Neuronal stem cell (in vitro differentiated cells): ENCODE measurements around the gene MED17.

Source experiments
- DNase-seq: peaks from one replicate; pipeline ENCODE4 v3.0.0-alpha.2; 2013; ENCODE audit warnings: low spot score
- H2AFZ ChIP-seq: one replicate; pipeline ENCODE4 v1.6.1; 2013; ENCODE audit warnings: mild to moderate bottlenecking, low read length, inconsistent platforms
- H2AK5ac ChIP-seq: 2 replicates; pipeline ENCODE4 v1.6.1; 2013; ENCODE audit warnings: low read depth, mild to moderate bottlenecking, inconsistent platforms, low read length, moderate library complexity, mixed read lengths
- H2BK120ac ChIP-seq: 2 replicates; pipeline ENCODE4 v1.6.1; 2013; ENCODE audit warnings: low read depth, mild to moderate bottlenecking, inconsistent platforms, low read length, moderate library complexity, mixed read lengths
- H2BK12ac ChIP-seq: one replicate; pipeline ENCODE4 v1.6.1; 2013; ENCODE audit warnings: low read length, inconsistent platforms
- H2BK15ac ChIP-seq: 2 replicates; pipeline ENCODE4 v1.6.1; 2013; ENCODE audit warnings: mild to moderate bottlenecking, low read length, inconsistent platforms, mixed read lengths
- H2BK5ac ChIP-seq: one replicate; pipeline ENCODE4 v1.6.1; 2013; ENCODE audit warnings: inconsistent platforms, mild to moderate bottlenecking, low read length, moderate library complexity
- H3K14ac ChIP-seq: one replicate; pipeline ENCODE4 v1.6.1; 2013; ENCODE audit warnings: low read length, inconsistent platforms
- H3K18ac ChIP-seq: 2 replicates; pipeline ENCODE4 v1.6.1; 2013; ENCODE audit warnings: low read length, inconsistent platforms
- H3K23ac ChIP-seq: 2 replicates; pipeline ENCODE4 v1.6.1; 2013; ENCODE audit warnings: low read depth, mild to moderate bottlenecking, mixed read lengths, low read length, inconsistent platforms; ENCODE audit not compliant: poor library complexity
- H3K27ac ChIP-seq: replicated peaks from 3 replicates; pipeline ENCODE4 v1.5.1; 2013; ENCODE audit warnings: low read length, inconsistent platforms
- H3K27me3 ChIP-seq, 3 experiments: 2 replicates each; pipeline ENCODE4 v1.6.1; 2013; ENCODE audit warnings: low read length in 3 of 3, mild to moderate bottlenecking in 2 of 3, inconsistent platforms in 1 of 3, low read depth in 1 of 3, mixed read lengths in 1 of 3, moderate library complexity in 1 of 3; ENCODE audit not compliant: control insufficient read depth in 3 of 3, insufficient read depth in 3 of 3
- H3K36me3 ChIP-seq, 2 donors: replicated peaks in 1 of 2; 2 replicates each; pipeline ENCODE4 v1.6.1; 2013; ENCODE audit warnings: low read length in 2 of 2; ENCODE audit not compliant: control insufficient read depth in 2 of 2, insufficient read depth in 2 of 2
- H3K4ac ChIP-seq: 2 replicates; pipeline ENCODE4 v1.6.1; 2013; ENCODE audit warnings: inconsistent platforms, mild to moderate bottlenecking, low read length, moderate library complexity
- H3K4me1 ChIP-seq, 2 donors: 1 replicate in 1 of 2; 2 replicates in 1 of 2; pipeline ENCODE4 v1.6.1; 2013; ENCODE audit warnings: low read length in 2 of 2, low read depth in 1 of 2; ENCODE audit not compliant: control insufficient read depth in 2 of 2, insufficient read depth in 1 of 2
- H3K4me2 ChIP-seq: one replicate; pipeline ENCODE4 v1.6.1; 2013; ENCODE audit warnings: mild to moderate bottlenecking, low read length, inconsistent platforms; ENCODE audit not compliant: insufficient read depth, poor library complexity, severe bottlenecking
- H3K4me3 ChIP-seq, 2 donors: 2 replicates each; pipeline ENCODE4 v1.5.1; 2013; ENCODE audit warnings: low read length in 2 of 2, mild to moderate bottlenecking in 2 of 2, inconsistent platforms in 1 of 2, moderate library complexity in 1 of 2
- H3K79me1 ChIP-seq: one replicate; pipeline ENCODE4 v1.6.1; 2013; ENCODE audit warnings: low read depth, mild to moderate bottlenecking, inconsistent platforms, low read length, moderate library complexity
- H3K9ac ChIP-seq: one replicate; pipeline ENCODE4 v1.6.1; 2013; ENCODE audit warnings: mild to moderate bottlenecking, low read depth, low read length, inconsistent platforms; ENCODE audit not compliant: poor library complexity
- H3K9me3 ChIP-seq, 2 donors: replicated peaks in 1 of 2; 2 replicates each; pipeline versions ENCODE3 to v1.6.1; 2013; ENCODE audit warnings: low read length in 2 of 2, mild to moderate bottlenecking in 2 of 2, inconsistent platforms in 1 of 2, low read depth in 1 of 2, mixed read lengths in 1 of 2, moderate library complexity in 1 of 2; ENCODE audit not compliant: control insufficient read depth in 2 of 2, insufficient read depth in 1 of 2
- H4K8ac ChIP-seq: one replicate; pipeline ENCODE4 v1.6.1; 2013; ENCODE audit warnings: low read depth, mild to moderate bottlenecking, inconsistent platforms, low read length, moderate library complexity
- H4K91ac ChIP-seq: one replicate; pipeline ENCODE4 v1.6.1; 2013; ENCODE audit warnings: low read length, low read depth, mild to moderate bottlenecking, inconsistent platforms; ENCODE audit not compliant: poor library complexity
- WGBS, 2 donors: extraction: QIAGEN DNeasy Blood & Tissue Kit; methylation state at CpG; one replicate each; pipeline ENCODE4 v1.1.7; 2013; ENCODE audit warnings: missing lambda C conversion rate in 2 of 2, mixed read lengths in 1 of 2; ENCODE audit not compliant: insufficient read length in 2 of 2, insufficient replicate concordance in 1 of 2; ENCODE audit errors: extremely low coverage in 2 of 2; 5-methylcytosine and 5-hydroxymethylcytosine counted together

Gene MED17

DNA sequence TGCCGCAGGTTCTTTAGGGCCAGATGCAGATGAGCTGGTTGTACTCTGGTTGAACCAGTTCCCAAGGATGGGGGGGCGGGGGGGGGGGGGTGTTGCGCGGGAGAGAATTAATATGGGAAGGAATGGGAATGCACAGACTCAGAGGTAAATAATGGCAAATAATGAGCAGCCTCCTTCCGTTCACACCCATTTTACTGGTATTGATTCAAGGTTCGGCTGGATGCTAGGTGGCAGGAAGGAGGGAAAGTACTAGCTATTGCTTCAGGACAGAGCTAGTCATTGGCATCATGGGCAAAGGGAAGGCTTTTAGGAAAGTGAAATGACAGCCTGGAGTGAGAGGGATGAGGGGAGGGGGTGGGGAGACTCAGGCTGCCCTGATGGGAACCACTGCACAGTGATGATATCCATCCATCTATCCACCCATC lies 66.5 kb downstream of the MED17 start, which contains the start of gene VSTM5:
Gene VSTM5, minus strand, starts transcription at position 25 of the 425 bp plus-strand sequence. CDS start 116 bp downstream, outside the sequence.
- H2AFZ ChIP-seq: peak within 1 kb of the TSS; percentile 83
- H3K79me1 ChIP-seq: no peaks in the 10 kb centered on the region
- H3K9ac ChIP-seq: no peak within 1 kb of the TSS
- peak within 1 kb of the TSS; percentile 76 for H3K4ac ChIP-seq
- H3K36me3 ChIP-seq: no peaks in the 10 kb centered on the region
- H3K9me3 ChIP-seq: no peaks in the 10 kb centered on the region
- H3K4me1 ChIP-seq: no peaks in the 10 kb centered on the region
- no peak for DNase-seq
- no CpG with 5 or more reads among the region's 6 CpGs for WGBS, 2 donors
- peak within 1 kb of the TSS; percentile 8 for H3K14ac ChIP-seq
- no peak within 1 kb of the TSS for H4K8ac ChIP-seq
- H3K18ac ChIP-seq: peak within 1 kb of the TSS; percentile 65
- H2BK5ac ChIP-seq: peak within 1 kb of the TSS; percentile 53
- H3K4me3 ChIP-seq: no peak within 1 kb of the TSS
- H3K23ac ChIP-seq: no peak within 1 kb of the TSS
- no peak within 1 kb of the TSS for H2BK120ac ChIP-seq
- no peak within 1 kb of the TSS for H3K27ac ChIP-seq
- peaks cover 0 to 7% (median 0%) of the 10 kb centered on the region in 3 experiments for H3K27me3 ChIP-seq
- H3K4me2 ChIP-seq: peak within 1 kb of the TSS; percentile 54
- no peak within 1 kb of the TSS for H2BK12ac ChIP-seq
- peak within 1 kb of the TSS; percentile 58 for H2BK15ac ChIP-seq
- H4K91ac ChIP-seq: no peak within 1 kb of the TSS
- H2AK5ac ChIP-seq: no peak within 1 kb of the TSS

DNA sequence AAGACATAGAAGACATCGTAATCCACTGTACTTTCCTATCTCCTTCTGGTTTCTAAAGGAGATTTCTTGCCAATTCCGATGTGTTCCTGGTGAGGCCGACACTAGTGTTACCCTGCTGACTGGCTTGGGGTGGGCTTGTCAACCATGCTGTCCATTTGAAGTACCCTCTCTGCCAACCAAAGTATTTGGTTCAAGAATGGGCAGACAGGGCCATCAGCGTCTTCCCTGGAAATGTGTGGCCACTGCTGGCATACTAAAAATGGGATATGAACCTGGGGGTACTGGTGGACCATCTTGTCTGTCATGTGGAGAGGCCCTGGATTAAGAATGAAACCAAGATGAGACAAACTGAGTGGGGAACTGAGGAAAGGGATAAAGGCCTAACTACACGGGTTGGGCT lies 68.2 kb downstream of the MED17 start:
- H2BK12ac ChIP-seq: no peak overlapping the region
- no peak overlapping the region for H4K91ac ChIP-seq
- no peak overlapping the region for H3K23ac ChIP-seq
- no peak overlapping the region for H3K14ac ChIP-seq
- H3K4me3 ChIP-seq: no peak overlapping the region
- peaks cover 0 to 7% (median 0%) of the 10 kb centered on the region in 3 experiments for H3K27me3 ChIP-seq
- H2AFZ ChIP-seq: no peak overlapping the region
- H3K79me1 ChIP-seq: no peaks in the 10 kb centered on the region
- no peak overlapping the region for H3K4ac ChIP-seq
- no peak overlapping the region for H4K8ac ChIP-seq
- DNase-seq: no peak
- no CpG with 5 or more reads among the region's 5 CpGs for WGBS, 2 donors
- no peak overlapping the region for H3K27ac ChIP-seq
- no peak overlapping the region for H3K9ac ChIP-seq
- no peak overlapping the region for H2BK5ac ChIP-seq
- no peaks in the 10 kb centered on the region for H3K36me3 ChIP-seq
- no peak overlapping the region for H2BK15ac ChIP-seq
- H2AK5ac ChIP-seq: no peak overlapping the region
- no peak overlapping the region for H2BK120ac ChIP-seq
- no peak overlapping the region for H3K18ac ChIP-seq
- H3K9me3 ChIP-seq: no peaks in the 10 kb centered on the region
- no peaks in the 10 kb centered on the region for H3K4me1 ChIP-seq
- H3K4me2 ChIP-seq: no peak overlapping the region

DNA sequence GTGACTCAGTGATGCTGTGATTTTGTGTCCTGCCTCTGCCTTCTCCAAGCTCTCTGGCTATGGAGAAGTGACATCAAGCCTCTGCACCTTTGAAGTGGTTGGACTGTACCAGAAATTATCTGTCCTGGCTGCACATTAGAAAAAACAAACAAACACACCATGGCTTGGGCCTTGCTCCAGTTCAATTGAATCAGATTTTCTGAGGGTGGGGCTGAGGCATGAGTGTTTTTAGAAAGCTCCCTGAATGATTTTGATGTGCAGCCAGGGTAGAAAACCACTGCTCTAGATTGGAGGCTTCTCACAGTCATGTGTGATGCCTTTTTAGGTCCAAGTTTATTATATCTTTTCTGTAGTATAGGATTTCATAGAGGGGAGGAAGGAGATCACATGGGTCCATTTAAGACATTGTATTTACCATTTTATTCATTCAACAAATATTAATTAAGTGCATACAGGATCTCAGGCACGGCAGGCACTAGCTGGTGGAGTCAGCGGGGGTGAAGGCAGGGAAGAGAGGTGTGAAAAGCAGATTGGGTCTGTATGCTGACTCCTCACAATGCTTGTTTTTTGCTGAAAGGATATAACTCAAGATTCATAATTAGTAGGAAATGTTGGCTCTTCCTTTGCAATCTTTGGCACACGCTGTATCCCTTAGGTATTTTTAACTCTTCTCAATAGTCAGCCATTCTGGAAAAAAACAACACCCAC lies 73.5 kb downstream of the MED17 start:
- Histone ChIP-seq H3K79me1 (no peaks in the 10 kb centered on the region), H2AK5ac (no peak overlapping the region), H3K27ac (no peak overlapping the region), H3K4me2 (no peak overlapping the region), H3K27me3 (peaks cover 0 to 3% (median 0%) of the 10 kb centered on the region in 3 experiments), H3K18ac (no peak overlapping the region), H3K4ac (no peak overlapping the region), H4K8ac (no peak overlapping the region), H2BK15ac (no peak overlapping the region), H3K9me3 (no peaks in the 10 kb centered on the region), H3K23ac (no peak overlapping the region), H2AFZ (no peak overlapping the region), H4K91ac (no peak overlapping the region), H2BK120ac (no peak overlapping the region), H2BK12ac (no peak overlapping the region), H3K9ac (no peak overlapping the region), H3K4me1 (no peaks in the 10 kb centered on the region), H3K14ac (no peak overlapping the region), H3K4me3 (no peak overlapping the region), H3K36me3 (no peaks in the 10 kb centered on the region), H2BK5ac (no peak overlapping the region)
- no CpG with 5 or more reads among the region's 3 CpGs for WGBS, 2 donors
- no peak for DNase-seq

DNA sequence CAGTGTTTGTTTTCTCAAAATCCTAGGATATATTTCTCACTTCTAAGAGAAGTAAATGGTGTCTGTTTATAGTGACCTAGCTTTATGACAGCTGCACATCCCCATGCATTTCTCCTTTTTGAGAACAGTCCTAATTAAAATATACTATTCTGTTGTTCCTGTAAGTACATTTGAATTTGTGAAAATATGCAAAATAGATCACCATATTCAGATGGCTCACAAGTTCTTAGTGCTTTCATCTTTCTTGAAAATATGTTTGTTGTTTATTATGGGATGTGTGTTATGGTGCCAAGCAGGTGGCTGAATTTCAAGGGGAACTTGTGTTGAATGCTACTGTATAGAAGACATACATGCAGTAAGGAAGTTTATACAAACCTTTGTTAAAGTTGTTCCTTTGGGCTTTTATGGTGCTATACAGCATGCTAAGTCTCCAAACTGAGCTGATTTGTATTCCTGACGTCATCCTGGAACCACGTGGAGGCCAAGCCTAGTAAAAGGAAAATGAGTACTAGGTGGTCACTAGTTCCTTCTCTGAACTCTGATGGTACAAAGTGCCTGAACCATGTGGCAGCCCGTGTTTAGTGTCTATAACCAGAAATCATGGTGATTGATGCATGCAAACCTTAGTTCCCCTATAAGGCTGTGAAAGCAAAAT lies 74.2 kb downstream of the MED17 start:
- no peak overlapping the region for H3K4me3 ChIP-seq
- no peak overlapping the region for H2BK12ac ChIP-seq
- H3K27ac ChIP-seq: no peak overlapping the region
- no peaks in the 10 kb centered on the region for H3K9me3 ChIP-seq
- H3K14ac ChIP-seq: no peak overlapping the region
- no peak overlapping the region for H2BK120ac ChIP-seq
- H4K8ac ChIP-seq: no peak overlapping the region
- no peaks in the 10 kb centered on the region for H3K4me1 ChIP-seq
- H3K4ac ChIP-seq: no peak overlapping the region
- H2BK15ac ChIP-seq: no peak overlapping the region
- H2BK5ac ChIP-seq: no peak overlapping the region
- H3K36me3 ChIP-seq: no peaks in the 10 kb centered on the region
- no CpG with 5 or more reads among the region's 3 CpGs for WGBS, 2 donors
- no peak overlapping the region for H3K23ac ChIP-seq
- no peak overlapping the region for H2AFZ ChIP-seq
- H3K4me2 ChIP-seq: no peak overlapping the region
- peaks cover 0 to under 1% (median 0%) of the 10 kb centered on the region in 3 experiments for H3K27me3 ChIP-seq
- no peak overlapping the region for H4K91ac ChIP-seq
- H3K9ac ChIP-seq: no peak overlapping the region
- H3K79me1 ChIP-seq: no peaks in the 10 kb centered on the region
- DNase-seq: no peak
- no peak overlapping the region for H2AK5ac ChIP-seq
- no peak overlapping the region for H3K18ac ChIP-seq
